Stimulated activated naive CD4-positive, alpha-beta T cell treated with Interleukin-2 at 50 U/mL for 16 hours (primary cell): Measurements from ENCODE around the gene BBIP1.

ENCODE experiments used
- DNase-seq: peaks from one replicate; lab custom pipeline; 2025; lab: John Stamatoyannopoulos, UW

The BBIP1 gene

DNA sequence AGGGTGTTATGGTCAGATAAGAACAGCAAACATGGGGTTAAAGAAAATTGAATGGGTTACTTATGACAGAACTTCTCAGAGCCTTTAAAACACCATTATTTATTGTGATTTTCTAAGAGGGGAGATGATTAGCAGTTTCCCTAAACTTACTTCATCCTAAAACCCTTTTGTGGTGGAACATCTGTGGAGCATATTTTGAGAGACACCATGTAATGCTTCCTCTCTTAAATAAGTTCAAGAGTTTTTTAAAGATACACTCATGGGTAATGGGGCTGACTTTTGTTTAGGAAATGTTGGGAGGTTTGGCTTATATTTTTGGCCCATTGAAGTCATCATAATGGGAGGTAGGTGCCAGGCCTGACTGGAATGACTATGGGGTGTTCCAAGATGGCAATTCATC, 55.6 kb downstream of the BBIP1 start:
- no peak for DNase-seq

DNA sequence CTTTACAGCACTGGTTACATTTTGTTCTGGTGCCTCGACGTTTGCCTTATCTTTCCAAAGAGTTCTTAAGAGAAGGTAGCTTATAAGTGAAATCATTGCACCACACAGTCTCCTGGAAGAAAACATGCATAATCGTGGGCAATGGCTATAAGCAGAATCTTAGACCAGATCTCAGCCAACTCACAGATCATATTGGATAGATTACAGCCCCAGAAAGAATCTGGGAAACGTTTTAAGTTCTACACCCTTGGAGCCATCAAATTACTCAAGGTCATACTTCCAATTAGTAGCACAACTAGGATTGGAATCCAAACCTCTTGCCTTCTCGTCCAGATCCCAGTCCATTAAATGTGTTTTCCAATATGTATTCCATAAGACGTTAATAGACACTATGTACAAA, 56.0 kb downstream of the BBIP1 start:
- DNase-seq: no peak

DNA sequence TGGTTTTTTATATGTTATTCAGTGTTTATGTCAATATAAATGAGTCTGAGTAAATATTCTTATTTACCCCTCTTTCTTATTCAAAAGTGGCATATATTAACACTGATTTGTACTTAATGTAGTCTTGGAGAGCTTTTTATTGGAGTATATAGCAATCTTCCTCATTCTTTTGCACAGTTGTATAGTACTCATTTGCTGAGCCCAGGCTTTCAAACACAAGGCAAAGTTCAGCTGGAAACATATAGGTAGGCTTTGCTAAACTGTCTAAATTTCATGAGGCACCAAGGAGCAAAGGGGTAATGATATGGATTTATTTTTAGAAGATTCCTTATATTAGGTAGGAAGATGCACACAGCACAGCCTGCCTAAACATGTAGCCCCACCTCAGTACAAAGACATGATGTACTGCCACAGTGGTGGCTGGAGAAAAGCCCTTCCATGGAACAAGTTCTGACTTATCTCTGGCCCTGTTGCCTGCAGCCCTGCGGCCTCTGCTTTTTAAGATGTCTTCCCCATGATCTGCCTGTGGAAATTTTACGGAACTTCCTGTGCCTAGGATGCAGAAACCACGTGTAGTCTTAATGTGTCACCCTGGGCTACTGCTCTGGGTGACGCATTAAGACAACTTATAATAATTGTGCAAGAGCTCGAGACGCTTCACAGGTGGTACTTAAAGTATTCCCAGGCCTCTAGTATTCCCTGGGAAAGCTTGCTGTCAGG, 56.9 kb downstream of the BBIP1 start:
- DNase-seq: no peak

DNA sequence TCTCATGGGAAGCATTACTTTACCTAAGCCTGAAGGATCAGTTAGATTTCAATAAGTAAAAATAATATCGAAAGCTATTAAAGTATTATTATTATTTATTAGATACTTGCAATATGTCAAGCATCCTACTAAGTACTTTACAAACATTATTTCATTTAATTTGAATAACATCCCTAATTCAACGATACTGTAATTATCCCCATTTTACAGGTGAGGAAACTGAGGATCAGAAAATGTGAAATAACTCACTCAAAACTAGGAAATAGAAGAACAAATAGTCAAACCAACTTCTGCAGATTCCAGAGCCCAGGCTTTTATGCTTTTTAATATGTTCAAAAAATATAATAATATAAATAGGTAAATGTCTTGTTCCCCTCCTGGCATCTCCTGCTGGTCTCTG, 57.5 kb downstream of the BBIP1 start:
- DNase-seq: no peak

DNA sequence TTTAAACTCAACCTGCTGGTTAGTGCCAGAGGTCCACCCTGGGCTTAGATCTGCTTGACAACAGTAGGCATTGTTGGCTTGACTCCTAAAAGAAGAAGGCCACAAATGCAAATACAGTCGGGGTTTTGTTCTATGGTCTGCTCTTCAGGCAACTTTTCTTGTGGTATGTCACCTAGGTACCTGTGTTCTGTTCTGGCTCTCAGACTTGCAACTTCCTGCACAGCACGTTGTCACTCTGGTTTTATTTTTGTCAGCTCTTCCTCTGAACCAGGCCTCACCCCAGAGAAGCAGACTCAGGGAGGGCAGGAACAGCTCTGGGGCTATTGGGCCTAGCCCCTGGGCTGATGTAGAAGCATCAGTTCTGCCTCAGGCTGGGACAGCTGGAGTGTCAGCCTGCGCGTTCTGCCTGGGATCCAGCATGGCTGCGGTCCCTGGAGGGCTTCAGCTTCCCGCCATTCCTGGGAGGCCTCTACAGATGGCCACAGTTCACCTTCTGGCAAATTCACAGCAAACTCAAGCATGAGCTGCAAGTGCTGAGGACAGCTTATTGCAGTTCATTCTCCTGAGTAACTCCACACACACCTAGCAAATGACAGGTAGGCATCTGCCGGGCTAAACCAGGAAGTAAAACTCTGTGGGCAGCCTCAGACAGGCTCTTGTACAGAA, 58.3 kb downstream of the BBIP1 start:
- DNase-seq: no peak

DNA sequence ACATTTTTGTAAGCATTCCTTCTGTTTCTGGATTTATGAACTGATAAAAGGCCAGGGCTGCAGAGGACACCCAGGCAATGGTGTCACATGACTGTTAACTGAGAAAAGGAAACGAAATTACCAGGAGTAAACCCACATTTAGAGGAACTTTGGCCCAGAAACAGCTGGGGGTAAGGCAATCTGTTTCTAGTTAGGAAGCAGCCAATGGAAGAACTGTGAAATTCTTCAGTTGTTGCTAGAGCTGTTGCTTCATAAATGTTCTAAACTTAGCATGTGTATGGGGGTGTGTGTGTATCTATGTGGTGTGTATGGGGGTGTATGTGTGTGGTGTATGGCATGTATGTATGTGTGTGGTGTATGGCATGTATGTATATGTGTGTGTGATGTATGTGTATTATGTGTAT, 59.0 kb downstream of the BBIP1 start:
- no peak for DNase-seq

DNA sequence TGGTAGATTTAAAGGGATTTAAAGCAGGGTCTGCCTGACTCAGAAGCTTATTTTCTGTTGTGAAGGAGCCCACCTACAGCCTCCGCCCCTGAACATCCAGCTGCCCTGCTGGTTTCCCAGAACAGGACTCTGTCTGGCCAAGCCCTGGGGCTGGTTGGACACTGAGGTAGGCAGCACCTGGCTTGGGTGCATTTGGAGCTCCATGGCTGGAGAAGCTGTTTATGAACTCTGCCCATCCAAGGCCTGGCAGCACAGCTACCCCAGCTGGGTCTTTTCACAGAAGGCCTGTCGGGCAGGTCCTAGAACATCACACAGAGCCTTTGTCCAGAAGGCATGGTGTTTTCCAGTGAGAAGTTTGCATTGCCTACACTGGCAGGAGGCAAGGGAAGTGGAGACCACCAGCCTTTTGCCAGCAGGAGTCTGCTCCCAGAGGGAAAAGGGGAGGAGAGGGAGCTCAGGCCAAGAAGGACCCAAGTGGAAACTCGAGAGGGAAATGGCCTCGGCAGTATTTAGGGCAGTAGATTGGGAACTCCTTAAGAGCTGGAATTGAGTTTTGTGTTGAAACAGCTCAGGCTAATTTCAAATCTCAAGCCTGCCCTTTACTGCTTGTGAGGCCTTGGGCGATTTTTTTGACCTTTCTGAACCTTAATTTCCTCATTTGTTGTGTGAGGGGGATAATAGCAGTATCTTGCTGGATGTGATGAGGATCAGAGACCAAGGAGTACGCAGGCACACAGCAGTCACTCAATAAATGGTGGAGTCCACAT, 59.6 kb downstream of the BBIP1 start:
- no peak for DNase-seq

DNA sequence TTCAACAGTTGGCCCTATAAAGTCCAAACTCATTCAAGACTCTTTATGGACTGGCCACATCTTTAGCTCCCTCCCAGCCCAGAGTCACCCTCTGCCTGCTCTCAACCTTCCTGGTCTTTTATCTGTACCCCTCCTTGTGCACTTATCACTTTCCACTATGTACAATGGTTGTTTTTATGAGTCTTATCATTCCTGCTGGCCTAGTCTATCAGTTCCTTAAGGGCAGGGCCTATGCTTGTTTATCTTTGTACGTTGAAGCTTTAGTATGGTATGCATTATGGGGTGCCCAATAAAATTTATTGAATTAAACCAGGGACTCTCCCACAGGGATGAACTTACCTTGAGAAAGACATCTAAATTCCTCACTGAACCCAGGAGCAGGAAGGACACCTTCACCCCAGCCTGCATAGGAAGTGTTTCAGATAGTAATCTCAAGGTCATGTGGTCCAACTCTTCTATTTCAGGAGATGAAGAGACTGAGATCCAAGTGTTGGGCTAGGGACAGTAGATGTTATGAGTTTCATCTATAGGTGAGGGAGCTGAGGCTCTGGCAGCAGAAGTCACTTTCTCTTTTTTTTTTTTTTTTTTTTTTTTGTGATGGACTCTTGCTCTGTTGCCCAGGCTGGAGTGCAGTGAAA, 60.6 kb downstream of the BBIP1 start:
- DNase-seq: no peak

DNA sequence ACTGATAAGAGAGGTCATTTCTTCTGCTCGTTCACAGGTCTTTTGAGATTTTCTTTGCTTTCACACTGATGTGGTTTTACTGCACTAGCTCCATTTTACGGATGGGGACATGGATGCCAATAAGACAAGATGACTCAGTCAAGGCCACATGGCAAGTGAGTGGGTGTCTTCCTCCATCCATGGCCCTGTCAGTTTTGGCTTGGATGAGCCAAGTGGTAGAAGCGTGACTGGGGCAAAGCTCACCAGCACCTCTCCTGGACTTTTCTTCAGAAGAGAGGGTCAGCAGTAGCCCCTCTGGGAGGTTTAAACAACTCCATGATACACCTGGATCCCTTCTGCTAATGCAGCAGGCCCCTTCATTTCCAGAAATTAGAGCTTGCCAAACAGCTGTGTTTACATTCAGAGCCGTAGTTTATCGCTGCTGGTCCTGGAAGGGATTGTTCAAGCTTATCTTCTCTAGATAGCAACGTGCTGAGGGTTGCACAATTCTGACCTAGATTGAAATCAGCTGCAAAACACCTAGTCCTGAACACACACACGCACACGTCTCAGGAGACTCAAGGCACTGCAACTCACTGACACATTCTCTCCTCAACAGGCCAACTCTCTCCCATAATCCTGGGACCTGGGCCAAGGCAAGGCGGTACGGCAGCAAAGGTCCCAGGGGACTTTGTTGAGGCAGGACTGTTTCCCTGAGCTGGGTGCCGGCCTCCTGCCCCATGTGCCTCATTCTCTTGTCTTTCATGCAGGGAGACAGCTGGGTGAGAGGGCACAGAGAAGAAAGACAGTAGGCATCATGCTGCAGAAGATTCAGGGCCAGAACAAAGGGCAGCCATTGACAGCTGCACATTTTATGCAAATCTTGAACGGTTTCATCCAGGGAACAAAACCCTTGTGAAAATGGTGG, 61.5 kb downstream of the BBIP1 start:
- peak; percentile 19 for DNase-seq

DNA sequence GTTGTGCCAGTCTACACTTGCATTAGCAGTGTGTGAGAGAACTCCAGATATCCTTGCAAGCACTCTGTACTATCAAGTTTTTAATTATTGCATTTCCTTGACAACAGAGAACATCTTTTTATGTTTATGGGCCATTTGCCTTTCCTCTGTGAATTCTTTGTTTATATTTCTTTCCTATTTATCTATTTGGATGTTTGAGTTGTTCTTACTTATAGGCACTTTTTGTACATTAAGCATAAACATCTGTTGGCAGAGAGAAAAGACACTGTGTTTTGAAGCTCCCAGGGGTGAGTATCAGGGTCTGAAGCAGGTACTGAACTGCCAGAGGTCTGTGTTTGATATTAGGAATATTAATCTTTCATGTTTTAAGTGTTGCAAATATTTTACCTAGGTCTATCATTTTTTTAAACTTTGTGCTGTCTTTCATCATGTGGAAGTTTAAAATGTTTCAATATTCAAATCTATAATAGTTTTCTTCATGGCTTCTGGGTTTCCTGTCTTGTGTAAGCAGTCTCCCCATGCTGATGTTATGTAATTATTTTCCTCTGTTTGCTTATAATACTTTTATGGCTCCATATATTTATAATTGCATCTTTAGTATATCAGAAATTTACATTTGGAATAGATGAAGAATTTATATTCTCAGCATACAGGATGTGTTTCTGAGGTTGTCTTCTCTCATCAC, 64.9 kb downstream of the BBIP1 start:
- no peak for DNase-seq

DNA sequence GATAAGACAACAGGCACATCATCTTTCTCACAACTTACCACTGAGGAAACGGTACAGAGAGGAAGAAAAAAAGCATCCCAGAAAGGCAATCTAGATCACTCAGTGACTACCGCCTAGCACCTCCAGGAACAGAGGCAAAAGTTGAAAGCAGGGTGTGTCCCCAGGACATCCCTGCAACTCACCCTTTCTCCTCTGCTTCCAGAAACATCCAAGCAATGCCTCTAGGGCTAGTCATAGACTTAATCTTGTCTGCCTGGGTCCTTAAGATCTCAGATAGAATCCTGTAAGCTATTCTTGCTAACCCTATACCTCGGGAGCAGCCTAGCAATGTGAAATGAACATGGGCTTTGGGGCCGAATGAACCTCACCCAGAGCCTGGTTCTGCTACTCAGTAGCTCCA, 66.0 kb downstream of the BBIP1 start:
- no peak for DNase-seq

DNA sequence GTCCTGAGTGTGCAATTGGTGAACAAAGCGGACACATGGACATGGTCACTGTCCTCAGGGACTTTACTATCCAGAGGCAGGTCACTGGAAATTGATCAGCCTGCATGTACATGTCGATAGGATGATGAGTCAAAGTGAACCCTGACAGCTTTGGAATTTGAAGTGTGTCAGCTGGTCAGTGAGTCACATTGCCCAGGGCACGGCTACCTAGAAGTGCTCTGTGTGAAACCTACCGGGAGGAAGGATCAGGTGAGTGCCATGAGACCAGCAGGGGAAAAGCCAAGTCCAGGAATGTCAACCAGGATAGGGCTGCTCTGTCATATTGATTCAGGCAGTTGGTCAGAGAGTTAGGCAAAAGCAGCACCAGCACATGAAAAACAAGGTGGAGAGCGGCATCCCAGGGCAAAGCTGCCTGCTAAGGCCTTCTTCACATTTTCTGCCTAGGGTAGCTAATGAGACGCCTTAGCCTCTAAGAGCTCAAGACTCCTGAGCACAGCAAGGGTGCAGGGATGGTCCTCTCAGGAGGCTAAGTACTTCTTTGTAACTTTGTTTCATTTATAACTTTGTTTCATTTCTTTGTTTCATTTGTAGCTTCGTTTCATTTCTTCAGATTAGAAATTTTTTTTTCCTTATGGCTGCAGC, 66.6 kb downstream of the BBIP1 start:
- peak; percentile 26 for DNase-seq

DNA sequence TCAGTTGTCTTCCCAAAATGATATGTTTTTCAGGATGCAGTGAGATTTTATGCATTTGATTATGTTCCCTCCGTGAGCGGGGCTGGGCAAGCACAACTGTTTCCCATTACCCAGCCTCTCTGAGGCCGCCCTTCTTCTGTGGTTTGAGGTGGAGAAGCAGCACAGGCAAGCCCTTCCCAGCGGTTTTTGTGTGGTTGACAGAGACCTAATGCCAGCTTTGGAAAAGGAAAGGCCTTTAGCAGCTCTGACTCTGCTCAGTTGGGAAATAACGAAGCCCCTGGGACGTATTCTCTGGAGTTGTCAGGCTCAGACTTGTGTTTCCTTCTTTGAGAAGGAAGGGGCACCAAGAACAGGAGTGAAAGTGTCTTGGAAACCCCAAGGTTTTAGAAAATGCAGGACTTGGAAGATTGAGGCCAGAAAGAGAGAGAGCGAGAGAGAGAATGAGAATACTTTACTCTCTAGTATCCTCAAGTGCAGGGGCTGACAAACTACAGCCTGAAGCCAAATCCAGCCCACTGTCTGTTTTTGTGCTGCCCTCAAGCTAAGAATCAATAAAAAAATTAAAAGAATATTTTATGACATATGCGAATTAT, 67.9 kb downstream of the BBIP1 start:
- no peak for DNase-seq

DNA sequence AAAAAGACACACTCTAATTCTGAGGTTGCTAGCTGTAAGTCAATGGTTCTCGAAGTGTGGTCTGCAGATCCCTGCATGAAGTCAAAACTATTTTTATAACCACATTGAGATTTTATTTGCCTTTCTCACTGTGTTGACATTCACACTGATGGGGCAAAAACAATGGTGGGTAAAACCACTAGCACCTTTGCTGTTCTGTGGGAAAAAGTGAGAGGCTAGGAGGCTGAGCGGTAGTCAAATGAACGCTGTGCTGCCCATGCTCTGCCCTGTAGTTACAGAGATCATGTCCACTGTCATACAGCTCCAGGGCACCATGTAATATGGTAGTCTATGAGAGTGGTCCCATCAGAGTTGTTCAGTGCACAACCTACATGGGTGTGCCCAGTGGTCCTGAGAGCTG, 68.9 kb downstream of the BBIP1 start:
- no peak for DNase-seq
